GM12891 (cell line): ENCODE data around the gene STAC. TPM values are rescaled to one million over a fixed set of nuclear protein-coding genes. Genes with fewer than 3 reads are reported as not detected.

Experiments
- DNase-seq: peaks from one replicate; pipeline ENCODE4 v3.0.0; 2011; ENCODE audit warnings: low spot score; ENCODE audit not compliant: insufficient read length
- FAIRE-seq: peaks from 2 replicates; lab custom pipeline; 2011; peaks lifted over from hg19 to GRCh38; lab: Jason Lieb, UNC
- PAX5 ChIP-seq: IDR thresholded peaks from 2 replicates; pipeline ENCODE4 v1.6.1; 2011; ENCODE audit warnings: low read length, moderate library complexity, mild to moderate bottlenecking; ENCODE audit not compliant: insufficient read depth, severe bottlenecking
- POLR2A ChIP-seq: IDR thresholded peaks from 2 replicates; pipeline ENCODE4 v1.6.1; 2011; ENCODE audit warnings: low read depth, low read length, control low read depth
- POLR2AphosphoS5 ChIP-seq: IDR thresholded peaks from 2 replicates; pipeline ENCODE4 v1.6.1; 2011; ENCODE audit warnings: low read depth, low read length, control low read depth
- POU2F2 ChIP-seq: IDR thresholded peaks from 2 replicates; pipeline ENCODE4 v1.6.1; 2011; ENCODE audit warnings: low read depth, mild to moderate bottlenecking, control low read depth, low read length, moderate library complexity
- SPI1 ChIP-seq: IDR thresholded peaks from 2 replicates; pipeline ENCODE4 v1.6.1; 2011; ENCODE audit warnings: low read depth, low read length, control low read depth
- TAF1 ChIP-seq: IDR thresholded peaks from 2 replicates; pipeline ENCODE4 v1.6.1; 2011; ENCODE audit warnings: low read depth, low read length, control low read depth
- polyA plus RNA-seq: library from polyadenylated mRNA; unstranded; fragments of >200 nt; gene quantifications from one replicate; pipeline ENCODE4 v1.2.1, GENCODE V29; 2012; ENCODE audit warnings: low read depth, missing spikeins, inconsistent platforms; ENCODE audit not compliant: missing spikeins

Gene STAC
- not detected for polyA plus RNA-seq

DNA sequence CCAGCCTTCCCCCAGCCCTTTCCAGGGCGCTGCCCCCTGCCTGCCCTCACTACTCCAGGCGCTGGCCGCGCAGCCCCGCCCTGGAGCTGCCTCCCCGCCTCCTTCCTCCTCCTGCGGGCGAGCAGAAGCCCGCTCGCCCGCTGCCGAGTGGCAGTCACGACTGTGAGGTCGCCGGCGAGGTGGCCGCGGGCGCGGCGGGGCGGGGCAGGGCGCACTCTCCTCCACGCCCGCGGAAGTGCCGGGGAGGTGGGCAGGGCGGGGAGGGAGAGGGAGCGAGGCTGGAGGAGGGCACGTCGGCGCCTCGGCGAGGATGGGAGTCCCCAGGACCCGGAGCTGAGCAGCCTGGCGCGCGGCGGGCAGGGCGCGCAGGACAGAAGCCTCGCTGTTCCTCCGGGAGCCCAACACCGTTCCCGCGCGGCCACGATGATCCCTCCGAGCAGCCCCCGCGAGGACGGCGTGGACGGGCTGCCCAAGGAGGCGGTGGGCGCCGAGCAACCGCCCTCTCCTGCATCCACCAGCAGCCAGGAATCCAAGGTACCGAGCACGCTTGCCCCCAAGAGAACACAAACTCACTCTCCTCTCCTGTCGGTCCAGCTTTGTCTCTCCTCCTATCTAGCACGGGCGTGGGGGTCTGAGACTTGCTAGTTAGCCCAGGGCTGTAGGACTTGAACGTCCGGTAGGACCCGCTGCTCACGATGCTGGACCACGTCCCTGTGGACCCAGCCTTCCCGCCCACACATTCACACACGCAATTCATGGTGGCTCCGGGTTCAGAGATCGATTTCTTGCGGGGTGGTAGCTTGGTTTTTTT, at the start of gene STAC:
STAC (plus strand) TSS at position 284 of the 811 bp plus-strand sequence; CDS start at position 424, 140 bp downstream.
- TF ChIP-seq POLR2A (no peak), POU2F2 (no peak), POLR2AphosphoS5 (no peak), TAF1 (no peak), PAX5 (no peak), SPI1 (no peak)
- no peak for DNase-seq
- no peak for FAIRE-seq

DNA sequence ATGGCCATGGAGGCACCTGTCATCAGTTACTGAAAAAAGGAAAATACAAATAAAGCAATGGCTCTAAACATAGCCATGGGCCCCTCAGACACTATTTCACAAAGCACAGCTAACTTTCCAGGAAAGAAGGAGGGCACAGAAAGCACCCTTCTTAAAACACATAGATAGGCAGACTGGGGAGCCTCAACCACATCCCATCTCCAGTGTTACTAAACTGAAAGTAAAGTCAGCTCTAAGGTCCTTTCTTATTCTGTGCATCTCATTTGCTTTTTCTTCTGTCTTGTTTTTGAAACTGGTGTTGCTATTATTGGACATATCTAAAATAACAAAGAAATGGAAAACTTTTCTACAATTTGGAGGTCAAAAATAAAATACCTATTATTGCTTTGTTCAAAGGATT, 48.2 kb upstream of the STAC start:
- DNase-seq (no peak), FAIRE-seq (no peak)
- TF ChIP-seq PAX5, result no peak
- TF ChIP-seq TAF1, result no peak
- no peak for TF ChIP-seq POLR2AphosphoS5
- TF ChIP-seq POU2F2, result no peak

- TF ChIP-seq SPI1 (no peak), TAF1 (no peak), POU2F2 (no peak), POLR2A (no peak), PAX5 (no peak), POLR2AphosphoS5 (no peak)
- FAIRE-seq (no peak), DNase-seq (no peak)
These were observed 18.1 kb upstream of the STAC start for GRCh38 chr3:36362216-36362615.

GRCh38 chr3:36362973-36363372, 17.3 kb upstream of the STAC start:
- FAIRE-seq (no peak), DNase-seq (no peak)
- TF ChIP-seq POLR2A, result no peak
- no peak for TF ChIP-seq POU2F2
- no peak for TF ChIP-seq POLR2AphosphoS5
- no peak for TF ChIP-seq PAX5
- TF ChIP-seq SPI1, result no peak
- TF ChIP-seq TAF1, result no peak

GRCh38 chr3:36364260-36364659, 16.0 kb upstream of the STAC start:
- FAIRE-seq, result no peak
- TF ChIP-seq PAX5 (no peak), POLR2AphosphoS5 (no peak), POU2F2 (no peak), SPI1 (no peak), POLR2A (no peak), TAF1 (no peak)
- DNase-seq, result no peak

DNA sequence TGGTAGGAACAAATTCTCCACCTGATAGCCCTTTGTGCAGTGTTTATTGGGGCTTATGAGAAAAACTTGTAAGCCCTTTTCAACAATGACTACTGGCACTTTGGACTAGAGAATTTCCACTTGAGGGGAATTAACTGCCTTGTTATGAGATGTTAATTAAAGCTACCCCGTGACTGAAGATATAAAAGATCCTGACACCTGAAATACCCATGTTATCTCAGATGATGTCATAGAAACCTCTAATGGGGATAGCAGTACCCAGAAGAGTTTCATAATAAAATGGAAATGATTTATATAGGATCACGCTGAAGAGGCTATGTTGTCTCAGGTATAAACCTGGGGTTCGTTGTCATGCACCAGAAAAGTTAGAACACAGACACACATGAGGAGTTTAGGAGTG, 14.5 kb upstream of the STAC start:
- no peak for TF ChIP-seq TAF1
- TF ChIP-seq POLR2AphosphoS5, result no peak
- TF ChIP-seq POLR2A, result no peak
- FAIRE-seq (no peak), DNase-seq (no peak)

DNA sequence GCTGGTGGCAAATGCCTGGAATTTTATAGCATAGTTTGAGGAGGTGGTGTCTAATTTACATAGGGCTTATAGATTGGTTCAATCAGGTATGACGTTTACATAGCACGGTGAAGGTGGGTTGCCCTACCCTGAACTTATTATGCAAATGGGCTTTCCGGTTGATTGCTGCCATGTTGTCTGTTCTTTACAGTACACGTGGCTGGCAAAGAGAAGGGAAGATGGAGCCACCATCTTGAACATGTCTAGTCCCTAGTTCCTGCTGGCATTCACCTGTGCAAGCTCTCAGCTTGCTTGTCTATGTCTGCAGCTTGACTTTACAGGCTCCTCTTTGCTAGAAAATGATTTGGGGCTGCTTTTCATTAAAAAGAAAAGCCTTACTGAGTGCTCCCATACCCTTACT, 14.0 kb upstream of the STAC start:
- FAIRE-seq, result no peak
- no peak for TF ChIP-seq TAF1
- TF ChIP-seq POU2F2, result no peak
- no peak for TF ChIP-seq SPI1
- TF ChIP-seq PAX5, result no peak
- no peak for DNase-seq

DNA sequence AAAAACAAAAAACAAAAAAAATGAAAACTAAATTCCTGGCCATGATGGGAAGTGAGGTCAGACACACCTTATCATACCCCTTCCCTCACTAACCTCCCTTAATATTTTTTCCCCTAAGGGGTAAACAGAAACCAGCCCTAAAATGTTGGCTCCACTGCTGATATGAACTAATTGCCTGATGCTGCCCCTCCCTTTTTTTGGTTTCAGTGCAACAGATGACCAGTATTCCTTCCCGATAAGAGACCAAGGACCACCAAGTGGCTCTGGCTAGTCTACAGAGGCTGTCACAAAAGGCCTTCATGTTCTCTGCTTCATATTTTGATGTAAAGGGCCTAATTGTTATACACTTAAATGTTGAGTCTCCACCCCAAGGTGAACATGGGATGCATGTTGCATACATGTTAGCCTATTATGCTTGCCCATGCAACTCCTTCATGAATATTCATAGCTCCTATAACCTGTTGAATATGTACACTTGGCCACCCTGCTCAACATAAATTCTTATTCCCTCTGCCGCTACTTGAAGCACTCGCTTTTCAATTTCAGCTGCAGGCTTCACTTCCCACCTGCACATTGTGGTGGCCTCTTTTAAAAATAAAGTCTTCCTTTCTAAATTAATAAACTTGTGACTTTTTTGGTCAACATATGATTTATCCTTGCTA, 12.3 kb upstream of the STAC start:
- DNase-seq (no peak), FAIRE-seq (no peak)
- TF ChIP-seq PAX5, result no peak
- no peak for TF ChIP-seq POU2F2
- no peak for TF ChIP-seq POLR2AphosphoS5
- no peak for TF ChIP-seq TAF1
- TF ChIP-seq SPI1, result no peak
- no peak for TF ChIP-seq POLR2A

DNA sequence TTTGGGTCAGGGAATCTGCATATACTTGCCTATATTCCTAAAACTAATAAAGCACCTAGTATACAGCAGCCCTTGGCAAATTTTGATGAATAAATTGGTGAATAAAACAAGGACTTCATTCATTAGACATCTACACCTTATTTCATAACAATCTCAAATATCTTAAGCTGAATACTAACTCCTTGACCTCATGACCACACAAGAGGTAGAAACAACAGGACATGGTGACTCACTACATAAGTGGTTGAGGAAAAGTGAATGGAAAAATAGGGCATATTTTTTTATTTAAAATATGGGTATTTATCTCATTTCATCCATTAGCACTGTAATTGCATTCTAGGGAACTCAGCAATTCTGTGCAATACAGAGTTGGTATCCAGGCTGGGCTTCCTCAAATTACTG, 7.8 kb upstream of the STAC start:
- FAIRE-seq (no peak), DNase-seq (no peak)
- TF ChIP-seq POLR2A (no peak), TAF1 (no peak), PAX5 (no peak), SPI1 (no peak), POLR2AphosphoS5 (no peak), POU2F2 (no peak)

DNA sequence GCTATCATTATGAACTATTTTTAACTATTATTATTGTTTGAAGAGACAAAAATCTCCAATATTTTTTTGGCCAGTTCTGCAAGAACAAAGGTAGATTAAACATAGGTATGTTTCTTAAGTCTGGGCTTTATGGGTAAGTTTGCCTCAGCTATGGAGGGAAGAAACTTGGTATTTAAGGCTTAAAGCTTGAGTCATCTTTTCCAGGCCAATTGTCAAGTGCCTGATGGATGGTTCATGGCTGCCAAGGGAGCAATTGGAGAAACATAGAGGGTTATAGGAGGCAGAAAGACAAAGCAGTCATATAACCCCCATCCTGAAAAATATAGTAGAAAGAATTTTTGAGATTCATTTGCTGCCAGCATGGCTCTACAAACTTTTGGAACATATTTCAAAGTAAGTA, 7.2 kb upstream of the STAC start:
- TF ChIP-seq POLR2A, result no peak
- no peak for TF ChIP-seq POLR2AphosphoS5
- TF ChIP-seq PAX5, result no peak
- no peak for TF ChIP-seq TAF1
- TF ChIP-seq SPI1, result no peak
- TF ChIP-seq POU2F2, result no peak
- FAIRE-seq, result no peak
- DNase-seq, result no peak

- FAIRE-seq (no peak), DNase-seq (no peak)
- TF ChIP-seq SPI1 (no peak), POU2F2 (no peak), POLR2AphosphoS5 (no peak), PAX5 (no peak), POLR2A (no peak), TAF1 (no peak)
These were observed 6.6 kb upstream of the STAC start for GRCh38 chr3:36373666-36374065.
